OCI-LY3 (cell line): ENCODE measurements around the gene IPO7.

Experiments
- EZH2phosphoT487 ChIP-seq: fragments of 200-600 bp; shearing (Covaris generic); IDR thresholded peaks from 2 replicates; pipeline ENCODE4 v1.6.1; 2018; ENCODE audit warnings: antibody characterized with exemption, mixed run types, low read depth
- TF ChIP-seq, protein P1 (sequence below): fragments of 200-600, 300-600 bp; sonication (generic); IDR thresholded peaks from 2 replicates; pipeline ENCODE4 v1.5.1; 2014; ENCODE audit warnings: antibody characterized with exemption, low read length, low read depth

DNA sequence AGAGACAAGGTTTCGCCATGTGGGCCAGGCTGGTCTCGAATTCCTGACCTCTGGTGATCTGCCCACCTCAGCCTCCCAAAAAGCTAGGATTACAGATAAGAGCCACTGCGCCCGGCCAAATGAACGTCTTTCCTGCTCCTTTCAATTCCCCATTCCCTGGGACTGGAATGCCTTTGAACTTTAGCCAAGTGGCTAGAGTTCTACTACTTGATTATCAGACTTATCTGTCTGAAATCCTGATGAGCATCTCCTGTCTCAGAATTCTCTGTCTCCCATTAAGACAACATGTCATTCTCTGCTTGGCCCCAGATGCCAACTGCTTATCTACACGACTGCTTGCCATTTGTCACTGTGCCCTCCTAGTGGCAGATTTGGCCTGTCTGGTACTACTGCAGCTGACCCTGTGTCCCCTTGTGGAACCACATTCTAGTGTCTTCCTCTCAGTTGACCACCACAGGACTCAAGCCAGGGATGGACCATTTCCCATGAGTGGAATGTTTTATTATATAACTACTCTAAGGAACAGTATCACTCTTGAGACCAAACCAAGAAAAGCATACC, 33.1 kb upstream of the IPO7 start:
- TF ChIP-seq, protein P1, sequence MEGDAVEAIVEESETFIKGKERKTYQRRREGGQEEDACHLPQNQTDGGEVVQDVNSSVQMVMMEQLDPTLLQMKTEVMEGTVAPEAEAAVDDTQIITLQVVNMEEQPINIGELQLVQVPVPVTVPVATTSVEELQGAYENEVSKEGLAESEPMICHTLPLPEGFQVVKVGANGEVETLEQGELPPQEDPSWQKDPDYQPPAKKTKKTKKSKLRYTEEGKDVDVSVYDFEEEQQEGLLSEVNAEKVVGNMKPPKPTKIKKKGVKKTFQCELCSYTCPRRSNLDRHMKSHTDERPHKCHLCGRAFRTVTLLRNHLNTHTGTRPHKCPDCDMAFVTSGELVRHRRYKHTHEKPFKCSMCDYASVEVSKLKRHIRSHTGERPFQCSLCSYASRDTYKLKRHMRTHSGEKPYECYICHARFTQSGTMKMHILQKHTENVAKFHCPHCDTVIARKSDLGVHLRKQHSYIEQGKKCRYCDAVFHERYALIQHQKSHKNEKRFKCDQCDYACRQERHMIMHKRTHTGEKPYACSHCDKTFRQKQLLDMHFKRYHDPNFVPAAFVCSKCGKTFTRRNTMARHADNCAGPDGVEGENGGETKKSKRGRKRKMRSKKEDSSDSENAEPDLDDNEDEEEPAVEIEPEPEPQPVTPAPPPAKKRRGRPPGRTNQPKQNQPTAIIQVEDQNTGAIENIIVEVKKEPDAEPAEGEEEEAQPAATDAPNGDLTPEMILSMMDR = no peak
- no peak for TF ChIP-seq EZH2phosphoT487
